ENCODE measurements around the gene GABRA4.

DNA sequence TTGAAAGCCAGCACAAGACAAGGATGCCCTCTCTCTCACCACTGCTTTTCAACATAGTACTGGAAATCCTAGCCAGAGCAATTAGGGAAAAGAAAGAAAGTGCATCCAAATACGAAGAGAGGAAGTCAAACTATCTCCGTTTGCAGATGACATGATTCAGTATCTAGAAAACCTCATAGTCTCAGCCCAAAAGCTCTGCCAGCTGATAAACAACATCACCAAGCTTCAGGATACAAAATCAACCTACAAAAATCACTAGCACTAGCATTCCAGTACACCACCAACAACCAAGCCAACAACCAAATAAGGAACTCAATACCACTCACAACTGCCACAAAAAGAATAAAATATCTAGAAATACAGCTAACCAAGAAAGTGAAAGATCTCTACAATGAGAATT is 123.0 kb downstream of the GABRA4 start:
- no peak for TF ChIP-seq CTCF (IDR thresholded peaks at IDR 0.05; ENCODE audit: low read depth, low read length)
- TF ChIP-seq POLR2A (IDR thresholded peaks at IDR 0.05; ENCODE audit: extremely low read depth, insufficient read length) = no peak

Data from NB4 (cell line).